ENCODE data around the gene DNAJC5G.

GRCh38 chr2:27307545-27308358 lies 32.5 kb downstream of the DNAJC5G start:
- TF ChIP-seq ZNF16 (tag by site-specific recombination; IDR thresholded peaks at IDR 0.05; ENCODE audit: low read depth): no peak
- TF ChIP-seq ZNF76 (tag by site-specific recombination; IDR thresholded peaks at IDR 0.05; ENCODE audit: borderline replicate concordance, low read depth): no peak
- TF ChIP-seq HOXA7 (CRISPR knock-in tag; IDR thresholded peaks at IDR 0.05; ENCODE audit: borderline replicate concordance): no peak
- TF ChIP-seq ATF2 (tag by site-specific recombination; IDR thresholded peaks at IDR 0.05; ENCODE audit: low read depth): no peak
- no peak for TF ChIP-seq CTCF (tag by site-specific recombination; IDR thresholded peaks at IDR 0.05)
- no peak for TF ChIP-seq YY1 (tag by site-specific recombination; IDR thresholded peaks at IDR 0.05)
- TF ChIP-seq KLF16 (tag by site-specific recombination; IDR thresholded peaks at IDR 0.05): no peak
- TF ChIP-seq REPIN1 (tag by site-specific recombination; IDR thresholded peaks at IDR 0.05; ENCODE audit: low read depth): no peak

All from HEK293 (cell line).